CD1c-positive myeloid dendritic cell (primary cell): Measurements from ENCODE around the gene NKD2.
"Not testable (repeated sequence)": the region's sequence is repeated elsewhere in the genome, so short reads cannot be mapped to it uniquely, and the experiment has no call there.

Experiments
- DNase-seq: peaks from one replicate; pipeline ENCODE4 v3.0.0-alpha.2; 2016; ENCODE audit errors: extremely low spot score

The NKD2 gene

GRCh38 chr5:1000831-1001230 is 7.8 kb upstream of the NKD2 start:
- not testable (repeated sequence) for DNase-seq

- DNase-seq = no peak
These were observed 7.0 kb upstream of the NKD2 start for GRCh38 chr5:1001406-1002270.

DNA sequence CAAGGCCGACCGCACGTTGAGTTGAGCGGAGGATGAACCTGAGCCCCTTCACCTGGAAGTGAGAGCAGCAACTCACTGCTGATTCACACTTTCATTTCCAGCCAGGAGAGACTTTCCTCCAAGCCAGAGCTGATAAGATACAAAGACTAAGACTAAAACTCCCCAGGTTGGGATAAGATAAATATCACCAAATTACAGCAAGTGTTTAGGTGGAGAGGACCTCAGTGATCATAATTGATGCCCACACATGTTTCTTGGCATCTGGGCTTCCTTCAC is 6.4 kb upstream of the NKD2 start:
- no peak for DNase-seq

DNA sequence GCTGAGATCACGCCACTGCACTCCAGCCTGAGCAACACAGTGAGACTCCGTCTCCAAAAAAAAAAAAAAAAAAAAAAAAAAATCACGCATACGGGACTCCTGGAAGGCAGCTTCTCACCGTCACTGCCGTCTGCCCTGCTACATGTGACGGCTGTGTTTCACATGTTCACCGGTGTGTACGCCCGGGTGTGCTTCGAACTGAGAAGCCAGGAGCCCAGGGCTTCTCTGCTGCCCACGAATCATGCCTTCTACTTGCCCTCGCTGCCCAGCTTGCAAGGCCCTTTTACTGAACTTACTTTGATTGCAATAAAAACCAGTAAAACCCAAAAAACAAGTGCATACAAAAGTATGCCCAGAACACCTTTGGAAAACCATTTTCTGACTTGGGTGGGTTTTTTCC is 5.8 kb upstream of the NKD2 start:
- DNase-seq = no peak

DNA sequence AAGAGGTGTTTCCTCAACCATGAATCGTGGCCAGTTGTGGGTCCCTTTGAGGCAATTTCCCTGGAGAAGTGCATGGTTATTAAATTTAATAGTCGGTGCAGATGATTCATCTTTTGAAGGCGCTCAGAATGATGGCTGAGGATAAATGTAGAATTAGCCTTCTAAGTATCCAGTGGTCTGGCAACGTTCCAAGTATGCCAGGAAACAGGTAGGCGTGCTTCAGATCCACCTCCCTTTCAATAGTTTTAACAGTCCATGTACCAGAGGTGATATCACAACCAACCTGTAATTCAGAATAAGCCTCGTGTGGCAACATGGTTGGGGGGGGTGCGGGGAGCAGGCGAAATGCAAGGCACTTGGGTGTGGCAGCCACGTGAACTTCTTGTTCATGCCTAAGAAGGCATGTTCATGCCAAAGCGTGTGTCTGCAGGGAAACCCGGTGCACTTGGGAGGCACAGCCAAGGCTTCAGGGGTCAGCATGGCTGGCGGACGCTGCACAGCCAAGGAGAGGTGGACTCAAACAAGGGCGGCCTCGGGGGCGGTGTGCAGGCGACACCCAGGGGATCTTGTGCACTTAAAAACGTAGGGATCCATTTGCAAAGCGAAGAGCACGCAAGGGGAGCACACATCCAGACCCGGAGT is 5.2 kb upstream of the NKD2 start:
- peak; percentile 25 for DNase-seq

- peak; percentile 50 for DNase-seq
These were observed 3.9 kb upstream of the NKD2 start for GRCh38 chr5:1004461-1005248.

GRCh38 chr5:1005249-1005851 is 3.3 kb upstream of the NKD2 start:
- DNase-seq = no peak

DNA sequence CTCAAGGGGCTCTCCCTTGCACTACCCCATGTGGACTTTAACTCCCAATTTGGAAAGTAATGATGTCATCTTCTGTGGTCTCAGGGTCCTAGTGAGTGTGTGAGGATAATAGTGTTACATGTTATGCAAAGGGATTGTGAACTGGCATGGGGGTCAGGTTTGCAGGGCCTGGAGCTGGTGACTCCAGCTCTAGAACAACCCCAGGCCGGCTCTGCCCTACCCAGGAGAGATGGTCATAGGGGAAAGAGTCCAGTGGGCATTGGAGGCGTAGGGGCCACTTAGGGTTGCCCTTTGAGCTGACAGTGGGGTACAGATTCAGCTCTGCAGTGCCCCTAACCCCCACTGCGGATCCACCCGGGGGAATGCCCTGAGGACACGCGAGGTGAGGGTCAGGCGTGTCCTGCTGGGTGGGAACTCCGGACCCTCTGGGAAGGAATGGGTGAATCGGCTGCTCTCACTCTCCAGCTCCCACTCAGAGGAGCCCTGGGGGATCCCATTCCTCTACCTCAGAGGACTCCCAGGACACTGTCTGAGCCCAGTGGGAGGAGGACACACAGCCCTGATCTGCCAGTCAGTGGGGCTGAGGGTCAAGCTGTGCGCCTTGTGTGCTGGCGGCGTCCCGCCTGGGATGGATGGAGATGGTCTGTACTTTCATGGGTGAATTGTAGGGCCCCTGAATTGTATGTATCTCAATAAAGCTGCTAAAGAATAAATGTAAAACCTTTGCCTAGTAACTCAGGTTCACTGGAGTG is 2.5 kb upstream of the NKD2 start:
- DNase-seq = no peak

DNA sequence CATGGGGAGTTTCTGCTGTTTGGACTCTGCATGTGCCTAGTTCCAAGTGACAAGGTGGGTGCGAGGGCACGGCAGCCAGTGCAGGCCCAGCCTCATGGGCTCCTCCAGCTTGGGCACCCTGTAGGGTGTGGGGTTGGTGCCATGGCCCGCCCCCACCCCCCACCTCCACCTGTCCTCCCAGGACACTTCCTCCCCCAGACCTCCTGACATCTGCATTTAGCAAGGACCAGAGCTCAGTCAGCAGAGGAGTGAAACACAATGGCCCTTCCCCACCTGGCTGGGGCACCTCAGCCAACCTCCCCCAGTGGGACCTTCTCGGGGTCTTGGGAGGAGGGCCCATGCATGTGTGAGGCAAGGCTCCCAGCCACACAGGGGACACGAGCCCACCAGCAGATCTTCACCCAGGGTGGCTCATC is 1.9 kb upstream of the NKD2 start:
- no peak for DNase-seq

DNA sequence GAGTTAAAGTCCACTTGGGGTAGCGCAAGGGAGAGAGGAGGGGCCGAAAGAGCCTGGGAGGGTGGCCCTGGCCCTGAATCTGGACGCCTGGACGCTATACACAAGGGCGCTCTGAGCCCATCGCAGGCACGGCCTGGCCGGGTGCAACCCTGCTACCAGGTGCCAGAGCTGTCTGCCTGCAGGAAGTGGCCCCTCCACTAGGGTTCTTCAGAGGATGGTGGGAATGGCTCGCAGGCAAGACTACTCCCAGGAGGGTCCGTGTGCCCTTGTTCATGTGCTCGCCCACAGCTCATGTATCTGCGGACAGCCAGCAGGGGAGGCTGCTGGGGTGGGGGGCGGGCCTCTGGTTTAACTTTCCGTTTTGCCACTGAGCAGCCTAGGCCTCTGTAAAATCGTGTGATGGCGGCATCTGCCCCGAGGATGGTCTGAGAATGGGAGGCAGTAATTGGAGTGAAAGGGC is 1.4 kb upstream of the NKD2 start:
- DNase-seq = no peak

DNA sequence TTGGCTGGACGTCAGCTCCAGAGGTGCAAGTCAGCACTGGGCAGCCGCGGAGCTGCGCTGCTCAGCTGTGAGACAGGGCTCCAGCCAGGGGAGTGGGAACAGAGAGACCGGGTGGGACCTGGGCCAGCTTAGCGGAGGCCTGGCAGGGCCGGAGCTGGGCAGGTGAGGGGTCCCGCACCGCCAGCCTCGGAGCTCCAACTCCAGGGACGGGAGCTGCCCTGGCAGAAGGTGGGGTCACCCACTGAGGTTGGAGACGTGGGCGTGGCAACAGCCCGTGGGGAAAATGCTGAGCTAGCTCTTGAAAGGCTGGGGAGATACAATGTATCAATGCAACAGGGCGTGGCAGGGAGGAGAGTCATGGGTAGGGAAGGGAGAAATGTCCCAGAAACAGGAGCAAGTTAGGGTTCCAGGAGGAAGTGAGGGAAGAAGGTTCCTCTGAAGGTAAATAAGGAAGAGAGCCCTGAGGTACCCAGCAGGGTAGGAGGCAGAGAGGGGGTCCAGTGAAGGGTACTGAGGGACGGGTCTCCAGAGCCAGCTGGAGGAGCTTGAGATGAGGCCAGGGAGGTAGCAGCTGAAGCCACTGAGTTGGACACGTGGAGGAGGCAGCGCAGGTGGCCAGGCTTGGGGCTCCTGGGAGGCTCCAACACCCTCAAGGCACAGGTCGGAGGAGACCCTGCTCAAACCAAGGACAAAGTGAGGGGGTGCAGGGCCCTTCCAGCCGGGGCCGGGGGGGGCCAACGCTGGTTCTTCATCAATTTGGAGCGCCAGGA is 736 bp upstream of the NKD2 start:
- no peak for DNase-seq

GRCh38 chr5:1009359-1010180 is 968 bp downstream of the NKD2 start:
- DNase-seq = no peak

DNA sequence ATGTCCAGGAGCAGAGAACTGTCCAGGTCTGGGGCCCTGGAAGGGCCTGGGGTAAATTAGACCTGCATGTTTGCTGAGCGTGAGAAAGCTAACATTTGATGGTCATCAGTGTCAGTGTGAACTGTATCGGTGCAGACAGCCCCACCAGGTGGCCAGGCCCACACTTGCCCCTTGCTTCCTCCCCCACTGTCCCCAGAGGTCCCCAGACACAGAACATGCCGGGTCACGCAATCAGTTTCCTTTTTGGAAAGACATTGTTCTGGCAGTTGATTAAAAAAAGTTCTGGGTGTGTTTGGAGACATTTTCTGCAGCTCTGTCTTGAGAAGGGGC is 1.5 kb downstream of the NKD2 start:
- no peak for DNase-seq

DNA sequence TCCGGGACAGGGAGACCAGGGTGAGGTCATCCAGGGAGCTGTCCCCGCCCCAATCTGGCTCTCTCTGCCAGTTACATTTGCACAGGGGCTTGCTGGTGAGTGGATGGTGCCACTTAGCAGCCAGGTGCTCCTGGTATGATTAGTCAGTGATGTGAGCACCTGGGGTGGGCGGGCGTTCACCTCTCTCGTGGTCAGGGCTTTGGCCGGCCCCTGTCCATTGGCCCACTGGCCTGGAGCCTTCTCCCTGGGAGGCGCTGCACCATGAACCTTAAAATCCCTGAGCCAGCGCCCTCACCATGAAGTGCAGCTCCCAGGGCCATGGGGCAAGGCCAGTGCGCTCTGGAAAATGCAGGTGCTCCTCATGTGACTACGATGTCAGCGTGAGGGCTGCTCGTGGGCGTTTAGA is 2.0 kb downstream of the NKD2 start:
- DNase-seq = no peak

DNA sequence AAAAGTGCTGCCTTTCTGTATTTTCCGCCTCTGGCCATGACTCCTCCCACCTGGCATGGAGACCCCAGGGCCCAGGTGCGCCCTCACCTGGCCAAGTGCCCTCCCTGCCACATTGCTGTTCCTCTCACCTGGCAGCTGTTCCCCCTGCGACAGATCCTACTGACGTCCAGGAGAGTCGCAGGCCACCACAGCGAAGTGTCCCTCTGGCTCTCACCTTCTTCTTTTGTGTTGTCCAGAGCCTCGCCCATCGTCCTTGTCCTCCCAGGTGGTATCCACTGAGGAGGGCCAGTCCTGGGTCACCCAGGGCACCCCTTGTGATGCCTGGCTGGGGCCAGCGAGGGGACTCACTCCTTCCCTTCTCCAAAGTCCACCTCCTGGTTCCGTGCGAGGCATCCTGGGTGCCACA is 2.6 kb downstream of the NKD2 start:
- DNase-seq = no peak

DNA sequence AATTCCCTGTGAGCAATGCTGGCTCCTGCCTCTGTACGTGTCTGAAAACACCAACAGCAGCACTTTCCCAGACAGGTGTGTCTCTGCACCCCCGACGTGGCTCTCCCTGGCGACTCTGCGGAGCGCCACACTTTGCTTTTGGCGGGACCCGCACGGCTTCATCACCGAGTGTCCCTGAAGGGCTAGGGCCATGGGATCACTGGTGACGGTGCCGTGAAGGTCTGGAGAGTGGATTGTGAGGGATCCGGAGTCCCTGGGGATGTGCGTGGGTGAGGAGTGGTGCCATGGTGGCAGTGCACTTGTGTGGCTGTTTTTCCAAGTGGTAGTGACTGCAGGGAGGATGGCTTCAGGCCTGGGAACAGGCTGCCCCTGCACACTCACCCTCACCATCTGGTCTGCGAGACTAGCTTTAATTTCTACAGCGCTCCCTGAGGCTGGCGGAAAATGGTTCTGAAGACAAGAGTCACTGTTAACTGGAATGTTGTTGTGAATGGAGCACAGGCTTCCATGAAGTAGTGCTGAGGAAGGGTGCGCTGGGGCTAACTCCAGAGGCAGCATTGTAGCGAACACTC is 3.2 kb downstream of the NKD2 start:
- no peak for DNase-seq

GRCh38 chr5:1012313-1012841 is 3.8 kb downstream of the NKD2 start:
- no peak for DNase-seq

- no peak for DNase-seq
These were observed 4.3 kb downstream of the NKD2 start for GRCh38 chr5:1012900-1013237.

- DNase-seq = no peak
These were observed 4.8 kb downstream of the NKD2 start for GRCh38 chr5:1013238-1013947.
